ENCODE results near the gene WDFY4. TPM values are rescaled to one million over a fixed set of nuclear protein-coding genes. Genes with fewer than 3 reads are reported as not detected.

The WDFY4 gene
- total and polyA plus RNA-seq, 4 donors: 3.1 to 3.8 (median 3.5) TPM

DNA sequence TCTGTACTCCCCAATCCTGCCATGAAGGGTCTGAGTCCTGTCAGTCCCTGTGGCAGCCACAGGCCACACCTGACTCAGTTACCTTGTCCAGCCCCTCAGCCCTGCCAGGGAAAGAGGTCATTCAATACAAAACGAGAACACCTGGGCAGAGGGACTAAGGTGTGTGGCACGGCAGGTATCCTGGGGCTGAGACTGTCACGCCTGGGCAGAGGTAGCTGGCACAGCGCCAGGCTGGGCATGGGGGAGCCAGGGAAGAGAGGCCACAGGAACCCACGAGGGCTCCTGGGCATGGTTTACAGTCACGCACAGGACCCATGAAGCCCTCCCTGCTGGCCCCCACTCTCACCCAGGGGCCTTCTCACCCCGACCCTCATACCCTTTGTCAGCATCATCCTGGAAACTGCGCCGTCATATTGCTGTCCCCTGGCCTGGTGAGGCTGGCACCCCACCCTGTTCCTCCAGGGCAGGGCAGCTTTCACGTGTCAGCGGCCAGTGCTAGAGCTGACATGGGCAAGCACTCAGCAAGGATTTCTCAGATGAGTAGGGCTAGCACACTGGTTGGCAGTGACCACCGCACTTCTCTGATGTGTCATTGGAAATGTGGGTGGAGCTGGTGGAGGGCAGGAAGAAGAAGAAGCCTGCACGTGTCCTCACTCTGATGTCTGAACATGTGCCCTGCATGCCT, 212.2 kb downstream of the WDFY4 start:
- WGBS (ENCODE audit: insufficient coverage): 92% methylated on average over 12 of the region's 13 CpGs

DNA sequence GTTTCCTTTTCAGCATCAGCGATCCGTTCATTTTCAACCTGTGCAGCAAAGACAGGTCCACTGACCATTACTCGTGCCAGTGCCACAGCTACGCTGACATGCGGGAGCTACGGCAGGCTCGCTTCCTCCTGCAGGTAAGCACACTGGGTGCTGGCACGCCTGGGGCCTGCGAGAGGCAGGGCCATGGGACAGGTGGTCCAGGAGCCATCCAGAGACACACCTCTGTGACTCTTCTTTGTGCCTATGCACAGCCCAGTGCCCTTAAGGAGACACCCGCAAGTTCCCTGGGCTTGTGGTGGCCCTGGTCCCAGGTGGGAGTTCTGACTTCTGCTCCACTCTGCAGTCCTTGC, 212.7 kb downstream of the WDFY4 start:
- Histone ChIP-seq H3K4me1 (ENCODE audit: control insufficient read depth, insufficient read depth, low read length) (no peaks in the 10 kb centered on the region), H3K27me3 (ENCODE audit: control insufficient read depth, insufficient read depth, low read length) (no peaks in the 10 kb centered on the region), H3K27ac (ENCODE audit: low read depth, low read length) (no peak overlapping the region), H3K4me3 (ENCODE audit: low read depth, low read length) (no peak overlapping the region), H3K36me3 (ENCODE audit: control insufficient read depth, insufficient read depth, low read length) (no peaks in the 10 kb centered on the region), H3K9me3 (ENCODE audit: control insufficient read depth, insufficient read depth, low read length) (no peaks in the 10 kb centered on the region)
- no peak for DNase-seq (ENCODE audit: low read depth in 4 of 6, low spot score in 6 of 6)
- WGBS (ENCODE audit: insufficient coverage): 96% methylated on average over 10 of the region's 10 CpGs

More for the DNA sequence above, 212.2 kb downstream of the WDFY4 start:
- no peak for DNase-seq (ENCODE audit: low read depth in 4 of 6, low spot score in 6 of 6)
- no peaks in the 10 kb centered on the region for H3K27me3 ChIP-seq (ENCODE audit: control insufficient read depth, insufficient read depth, low read length)
- H3K9me3 ChIP-seq (ENCODE audit: control insufficient read depth, insufficient read depth, low read length): no peaks in the 10 kb centered on the region
- H3K36me3 ChIP-seq (ENCODE audit: control insufficient read depth, insufficient read depth, low read length): no peaks in the 10 kb centered on the region
- no peak overlapping the region for H3K27ac ChIP-seq (ENCODE audit: low read depth, low read length)
- no peak overlapping the region for H3K4me3 ChIP-seq (ENCODE audit: low read depth, low read length)
- no peaks in the 10 kb centered on the region for H3K4me1 ChIP-seq (ENCODE audit: control insufficient read depth, insufficient read depth, low read length)

DNA sequence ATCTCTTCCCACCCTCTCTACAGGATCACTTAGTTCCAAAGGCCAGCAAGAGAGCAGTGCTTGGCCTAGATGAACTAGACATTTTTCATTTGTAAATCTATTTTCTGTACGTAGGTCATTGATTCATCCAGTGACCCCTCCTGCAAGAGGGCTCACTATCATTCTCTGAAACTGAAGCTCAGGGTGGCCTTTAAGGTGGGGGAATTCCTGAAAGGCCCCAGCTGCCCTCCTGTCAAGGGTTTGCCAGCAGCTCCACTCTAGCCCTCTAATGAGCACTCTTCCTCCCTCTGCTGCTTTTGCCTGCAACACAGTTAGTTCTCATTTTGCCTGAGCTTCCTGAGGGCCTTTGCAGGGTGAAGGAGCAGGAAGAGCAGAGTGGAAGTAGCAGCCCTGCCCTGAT, 213.8 kb downstream of the WDFY4 start:
- 100% methylated on average over 1 of the region's 1 CpG for WGBS (ENCODE audit: insufficient coverage)
- H3K27me3 ChIP-seq (ENCODE audit: control insufficient read depth, insufficient read depth, low read length): no peaks in the 10 kb centered on the region
- no peak for DNase-seq (ENCODE audit: low read depth in 4 of 6, low spot score in 6 of 6)

DNA sequence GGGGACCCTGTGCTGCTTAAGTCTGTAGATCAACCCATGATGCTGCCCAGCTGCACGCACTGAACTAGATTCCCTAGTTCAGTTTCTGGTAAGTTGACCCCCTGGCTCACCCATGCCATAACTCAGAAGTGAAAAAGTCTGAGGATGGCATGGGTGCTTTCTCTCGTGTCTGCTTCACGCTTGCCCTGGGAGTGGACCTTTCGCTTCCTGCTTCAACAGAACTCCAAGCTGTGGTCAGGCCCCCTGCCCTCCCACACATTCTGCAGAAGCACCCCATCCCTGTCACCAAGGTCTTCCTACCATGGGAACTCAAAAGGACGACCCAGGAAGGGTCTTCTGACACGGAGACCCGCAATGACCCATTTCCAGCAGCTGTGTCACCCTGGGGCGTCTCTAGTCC, 215.1 kb downstream of the WDFY4 start:
- Histone ChIP-seq H3K27me3 (ENCODE audit: control insufficient read depth, insufficient read depth, low read length) (no peaks in the 10 kb centered on the region), H3K4me1 (ENCODE audit: control insufficient read depth, insufficient read depth, low read length) (no peaks in the 10 kb centered on the region), H3K9me3 (ENCODE audit: control insufficient read depth, insufficient read depth, low read length) (no peaks in the 10 kb centered on the region), H3K36me3 (ENCODE audit: control insufficient read depth, insufficient read depth, low read length) (no peaks in the 10 kb centered on the region), H3K27ac (ENCODE audit: low read depth, low read length) (no peak overlapping the region), H3K4me3 (ENCODE audit: low read depth, low read length) (no peak overlapping the region)
- DNase-seq (ENCODE audit: low read depth in 4 of 6, low spot score in 6 of 6): no peak
- WGBS (ENCODE audit: insufficient coverage): 86% methylated on average over 7 of the region's 8 CpGs

More for the DNA sequence above, 213.8 kb downstream of the WDFY4 start:
- Histone ChIP-seq H3K9me3 (ENCODE audit: control insufficient read depth, insufficient read depth, low read length) (no peaks in the 10 kb centered on the region), H3K27ac (ENCODE audit: low read depth, low read length) (no peak overlapping the region), H3K4me3 (ENCODE audit: low read depth, low read length) (no peak overlapping the region), H3K36me3 (ENCODE audit: control insufficient read depth, insufficient read depth, low read length) (no peaks in the 10 kb centered on the region), H3K4me1 (ENCODE audit: control insufficient read depth, insufficient read depth, low read length) (no peaks in the 10 kb centered on the region)

GRCh38 chr10:48900371-48900801, 215.7 kb downstream of the WDFY4 start:
- no peaks in the 10 kb centered on the region for H3K36me3 ChIP-seq (ENCODE audit: control insufficient read depth, insufficient read depth, low read length)
- 67% methylated on average over 1 of the region's 2 CpGs for WGBS (ENCODE audit: insufficient coverage)
- H3K27me3 ChIP-seq (ENCODE audit: control insufficient read depth, insufficient read depth, low read length): no peaks in the 10 kb centered on the region
- no peak overlapping the region for H3K4me3 ChIP-seq (ENCODE audit: low read depth, low read length)
- H3K9me3 ChIP-seq (ENCODE audit: control insufficient read depth, insufficient read depth, low read length): no peaks in the 10 kb centered on the region
- H3K4me1 ChIP-seq (ENCODE audit: control insufficient read depth, insufficient read depth, low read length): no peaks in the 10 kb centered on the region
- DNase-seq (ENCODE audit: low read depth in 4 of 6, low spot score in 6 of 6): peak in 1 of 6 donors; percentile 59
- no peak overlapping the region for H3K27ac ChIP-seq (ENCODE audit: low read depth, low read length)

DNA sequence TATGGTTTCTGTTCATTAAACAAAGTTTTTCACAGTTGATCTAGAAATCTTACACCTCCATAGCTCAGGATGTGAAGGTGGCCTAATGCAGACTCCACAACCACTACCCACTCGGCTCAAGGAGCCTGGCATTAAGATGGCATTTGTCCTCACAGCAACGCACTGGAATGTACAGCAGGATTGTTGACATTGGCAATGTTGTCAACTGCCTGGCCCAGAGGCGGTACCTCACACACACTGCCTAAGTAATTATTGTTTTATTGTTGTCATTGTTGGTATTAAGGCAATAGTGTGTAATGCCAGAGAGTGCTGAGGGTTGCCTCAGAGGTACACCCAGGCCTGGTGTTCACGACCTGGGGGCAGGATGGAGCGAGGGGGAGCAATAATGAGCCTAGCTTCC, 216.6 kb downstream of the WDFY4 start:
- H3K27me3 ChIP-seq (ENCODE audit: control insufficient read depth, insufficient read depth, low read length): no peaks in the 10 kb centered on the region
- no peak overlapping the region for H3K27ac ChIP-seq (ENCODE audit: low read depth, low read length)
- no peaks in the 10 kb centered on the region for H3K36me3 ChIP-seq (ENCODE audit: control insufficient read depth, insufficient read depth, low read length)
- no peak overlapping the region for H3K4me3 ChIP-seq (ENCODE audit: low read depth, low read length)
- no peaks in the 10 kb centered on the region for H3K4me1 ChIP-seq (ENCODE audit: control insufficient read depth, insufficient read depth, low read length)
- H3K9me3 ChIP-seq (ENCODE audit: control insufficient read depth, insufficient read depth, low read length): no peaks in the 10 kb centered on the region
- 51% methylated on average over 3 of the region's 5 CpGs for WGBS (ENCODE audit: insufficient coverage)
- DNase-seq (ENCODE audit: low read depth in 4 of 6, low spot score in 6 of 6): no peak

- H3K9me3 ChIP-seq (ENCODE audit: control insufficient read depth, insufficient read depth, low read length): no peaks in the 10 kb centered on the region
- DNase-seq (ENCODE audit: low read depth in 4 of 6, low spot score in 6 of 6): no peak
- H3K27ac ChIP-seq (ENCODE audit: low read depth, low read length): no peak overlapping the region
- H3K4me3 ChIP-seq (ENCODE audit: low read depth, low read length): no peak overlapping the region
- H3K36me3 ChIP-seq (ENCODE audit: control insufficient read depth, insufficient read depth, low read length): no peaks in the 10 kb centered on the region
- H3K27me3 ChIP-seq (ENCODE audit: control insufficient read depth, insufficient read depth, low read length): no peaks in the 10 kb centered on the region
- WGBS (ENCODE audit: insufficient coverage): 98% methylated on average over 6 of the region's 7 CpGs
- H3K4me1 ChIP-seq (ENCODE audit: control insufficient read depth, insufficient read depth, low read length): no peaks in the 10 kb centered on the region
These were observed 217.4 kb downstream of the WDFY4 start for GRCh38 chr10:48902096-48902495.

DNA sequence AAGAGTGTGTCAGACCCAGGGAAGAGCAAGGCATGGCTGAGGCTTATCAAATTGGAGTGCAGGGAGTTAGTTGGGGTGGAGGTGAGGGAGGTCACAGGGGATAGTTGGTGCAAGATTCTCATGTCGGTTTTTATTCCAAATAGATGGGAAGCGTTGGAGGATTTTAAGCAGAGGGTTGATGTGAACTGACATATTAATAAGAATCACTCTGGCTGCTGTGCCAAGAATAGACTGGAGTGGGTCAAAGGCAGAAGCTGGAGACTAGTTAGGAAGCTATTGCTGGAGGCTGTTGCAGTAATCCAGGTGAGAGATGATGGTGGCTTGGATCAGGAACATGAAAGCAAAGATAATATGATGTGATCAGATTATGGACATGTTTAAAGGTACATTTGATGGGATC, 218.5 kb downstream of the WDFY4 start:
- Histone ChIP-seq H3K4me3 (ENCODE audit: low read depth, low read length) (no peak overlapping the region), H3K9me3 (ENCODE audit: control insufficient read depth, insufficient read depth, low read length) (no peaks in the 10 kb centered on the region), H3K36me3 (ENCODE audit: control insufficient read depth, insufficient read depth, low read length) (no peaks in the 10 kb centered on the region), H3K4me1 (ENCODE audit: control insufficient read depth, insufficient read depth, low read length) (no peaks in the 10 kb centered on the region), H3K27ac (ENCODE audit: low read depth, low read length) (no peak overlapping the region), H3K27me3 (ENCODE audit: control insufficient read depth, insufficient read depth, low read length) (no peaks in the 10 kb centered on the region)
- no peak for DNase-seq (ENCODE audit: low read depth in 4 of 6, low spot score in 6 of 6)
- WGBS (ENCODE audit: insufficient coverage): 87% methylated on average over 2 of the region's 2 CpGs

DNA sequence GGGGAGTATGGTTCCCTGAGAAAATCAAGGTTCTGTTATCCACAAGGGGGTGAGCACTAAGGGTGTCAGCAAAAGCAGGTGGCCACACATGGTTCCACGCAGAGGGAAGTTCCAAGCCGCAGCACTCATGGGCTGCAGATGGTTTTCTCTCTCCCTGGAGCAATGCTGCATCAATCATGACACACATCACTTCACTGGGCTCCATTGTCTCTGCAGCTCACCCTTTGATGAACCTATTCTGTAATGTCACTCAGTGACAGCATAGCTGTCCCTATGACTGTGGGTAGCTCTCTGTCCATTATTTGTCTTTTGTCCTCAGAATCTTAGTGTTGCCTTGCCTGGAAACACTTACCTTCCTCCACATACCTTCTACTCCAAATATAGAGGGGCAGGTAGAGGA, 220.2 kb downstream of the WDFY4 start:
- H3K27me3 ChIP-seq (ENCODE audit: control insufficient read depth, insufficient read depth, low read length): no peaks in the 10 kb centered on the region
- 68% methylated on average over 2 of the region's 2 CpGs for WGBS (ENCODE audit: insufficient coverage)
- H3K9me3 ChIP-seq (ENCODE audit: control insufficient read depth, insufficient read depth, low read length): no peaks in the 10 kb centered on the region
- H3K4me1 ChIP-seq (ENCODE audit: control insufficient read depth, insufficient read depth, low read length): no peaks in the 10 kb centered on the region
- no peaks in the 10 kb centered on the region for H3K36me3 ChIP-seq (ENCODE audit: control insufficient read depth, insufficient read depth, low read length)
- DNase-seq (ENCODE audit: low read depth in 4 of 6, low spot score in 6 of 6): no peak
- H3K27ac ChIP-seq (ENCODE audit: low read depth, low read length): no peak overlapping the region
- H3K4me3 ChIP-seq (ENCODE audit: low read depth, low read length): no peak overlapping the region

GRCh38 chr10:48905311-48905710, 220.6 kb downstream of the WDFY4 start:
- Histone ChIP-seq H3K27ac (ENCODE audit: low read depth, low read length) (no peak overlapping the region), H3K4me3 (ENCODE audit: low read depth, low read length) (no peak overlapping the region), H3K9me3 (ENCODE audit: control insufficient read depth, insufficient read depth, low read length) (no peaks in the 10 kb centered on the region), H3K36me3 (ENCODE audit: control insufficient read depth, insufficient read depth, low read length) (no peaks in the 10 kb centered on the region), H3K27me3 (ENCODE audit: control insufficient read depth, insufficient read depth, low read length) (no peaks in the 10 kb centered on the region), H3K4me1 (ENCODE audit: control insufficient read depth, insufficient read depth, low read length) (no peaks in the 10 kb centered on the region)
- WGBS (ENCODE audit: insufficient coverage): 100% methylated on average over 2 of the region's 2 CpGs
- DNase-seq (ENCODE audit: low read depth in 4 of 6, low spot score in 6 of 6): no peak

Measured in spinal cord (tissue), 10 donors.